Muscle layer of duodenum (tissue), 2 donors: ENCODE measurements around the gene CRB3.

Experiments used
- H3K27ac ChIP-seq: one replicate; pipeline ENCODE4 v1.7.0; 2013; ENCODE audit warnings: mild to moderate bottlenecking, low read length
- H3K27me3 ChIP-seq: one replicate; pipeline ENCODE4 v1.7.0; 2013; ENCODE audit warnings: low read depth, mild to moderate bottlenecking, control low read depth, low read length
- H3K36me3 ChIP-seq, 2 donors: one replicate each; pipeline ENCODE4 v1.7.0; 2013; ENCODE audit warnings: low read length in 2 of 2, control low read depth in 1 of 2, mild to moderate bottlenecking in 1 of 2; ENCODE audit not compliant: insufficient read depth in 2 of 2, control insufficient read depth in 1 of 2
- H3K4me1 ChIP-seq, 2 donors: one replicate each; pipeline ENCODE4 v1.7.0; 2013; ENCODE audit warnings: low read length in 2 of 2, mild to moderate bottlenecking in 2 of 2, control low read depth in 1 of 2, moderate library complexity in 1 of 2; ENCODE audit not compliant: insufficient read depth in 2 of 2, control insufficient read depth in 1 of 2
- H3K4me3 ChIP-seq, 2 donors: one replicate each; pipeline ENCODE4 v1.7.0; 2013; ENCODE audit warnings: low read length in 2 of 2, low read depth in 1 of 2, mild to moderate bottlenecking in 1 of 2
- H3K9me3 ChIP-seq, 2 donors: one replicate each; pipeline ENCODE4 v1.7.0; 2013; ENCODE audit warnings: low read length in 2 of 2, control low read depth in 1 of 2, mild to moderate bottlenecking in 1 of 2; ENCODE audit not compliant: control insufficient read depth in 1 of 2
- donor health status: healthy.

The CRB3 gene

GRCh38 chr19:6483235-6483634, 19.2 kb downstream of the CRB3 start:
- peaks cover 3% of the 10 kb centered on the region for H3K27me3 ChIP-seq
- no peak overlapping the region for H3K4me3 ChIP-seq
- no peaks in the 10 kb centered on the region for H3K4me1 ChIP-seq
- no peak overlapping the region for H3K27ac ChIP-seq
- H3K9me3 ChIP-seq = no peaks in the 10 kb centered on the region
- H3K36me3 ChIP-seq = no peaks in the 10 kb centered on the region

GRCh38 chr19:6484230-6484629, 20.2 kb downstream of the CRB3 start:
- peaks cover 3% of the 10 kb centered on the region for H3K27me3 ChIP-seq
- no peaks in the 10 kb centered on the region for H3K4me1 ChIP-seq
- H3K36me3 ChIP-seq = no peaks in the 10 kb centered on the region
- H3K4me3 ChIP-seq = no peak overlapping the region
- H3K9me3 ChIP-seq = no peaks in the 10 kb centered on the region
- no peak overlapping the region for H3K27ac ChIP-seq

GRCh38 chr19:6484831-6485230, 20.8 kb downstream of the CRB3 start:
- H3K4me3 ChIP-seq = no peak overlapping the region
- H3K27ac ChIP-seq = no peak overlapping the region
- no peaks in the 10 kb centered on the region for H3K4me1 ChIP-seq
- no peaks in the 10 kb centered on the region for H3K36me3 ChIP-seq
- H3K27me3 ChIP-seq = peaks cover 3% of the 10 kb centered on the region
- no peaks in the 10 kb centered on the region for H3K9me3 ChIP-seq

GRCh38 chr19:6489278-6490061, 25.4 kb downstream of the CRB3 start:
- H3K9me3 ChIP-seq = peaks cover 5 to 11% of the 10 kb centered on the region in 2 donors
- H3K4me3 ChIP-seq = no peak overlapping the region
- no peak overlapping the region for H3K27ac ChIP-seq
- no peaks in the 10 kb centered on the region for H3K36me3 ChIP-seq
- H3K4me1 ChIP-seq = no peaks in the 10 kb centered on the region
- H3K27me3 ChIP-seq = no peaks in the 10 kb centered on the region

GRCh38 chr19:6490134-6490533, 26.1 kb downstream of the CRB3 start:
- no peaks in the 10 kb centered on the region for H3K4me1 ChIP-seq
- no peaks in the 10 kb centered on the region for H3K27me3 ChIP-seq
- peaks cover 5 to 11% of the 10 kb centered on the region in 2 donors for H3K9me3 ChIP-seq
- no peak overlapping the region for H3K27ac ChIP-seq
- H3K36me3 ChIP-seq = no peaks in the 10 kb centered on the region
- no peak overlapping the region for H3K4me3 ChIP-seq

GRCh38 chr19:6491802-6492592, 27.9 kb downstream of the CRB3 start:
- Histone ChIP-seq H3K4me3 (no peak overlapping the region), H3K36me3 (no peaks in the 10 kb centered on the region), H3K4me1 (no peaks in the 10 kb centered on the region), H3K9me3 (peaks cover 5 to 11% of the 10 kb centered on the region in 2 donors), H3K27me3 (no peaks in the 10 kb centered on the region), H3K27ac (no peak overlapping the region)

- no peaks in the 10 kb centered on the region for H3K4me1 ChIP-seq
- H3K36me3 ChIP-seq = no peaks in the 10 kb centered on the region
- no peaks in the 10 kb centered on the region for H3K27me3 ChIP-seq
- H3K9me3 ChIP-seq = peaks cover 5 to 11% of the 10 kb centered on the region in 2 donors
- H3K27ac ChIP-seq = no peak overlapping the region
- H3K4me3 ChIP-seq = no peak overlapping the region
Measured at GRCh38 chr19:6494438-6495036, 30.5 kb downstream of the CRB3 start.

GRCh38 chr19:6495947-6496346, 31.9 kb downstream of the CRB3 start:
- Histone ChIP-seq H3K9me3 (peaks cover 5 to 11% of the 10 kb centered on the region in 2 donors), H3K27me3 (peaks cover 7% of the 10 kb centered on the region), H3K36me3 (no peaks in the 10 kb centered on the region), H3K27ac (no peak overlapping the region), H3K4me1 (no peaks in the 10 kb centered on the region), H3K4me3 (no peak overlapping the region)

- no peak overlapping the region for H3K4me3 ChIP-seq
- H3K36me3 ChIP-seq = no peaks in the 10 kb centered on the region
- no peaks in the 10 kb centered on the region for H3K9me3 ChIP-seq
- H3K27ac ChIP-seq = no peak overlapping the region
- peaks cover 0 to 14% of the 10 kb centered on the region in 2 donors for H3K4me1 ChIP-seq
- H3K27me3 ChIP-seq = peaks cover 20% of the 10 kb centered on the region
Measured at GRCh38 chr19:6498294-6499036, 34.4 kb downstream of the CRB3 start.

- peaks cover 0 to 14% of the 10 kb centered on the region in 2 donors for H3K4me1 ChIP-seq
- no peak overlapping the region for H3K27ac ChIP-seq
- H3K36me3 ChIP-seq = no peaks in the 10 kb centered on the region
- no peak overlapping the region for H3K4me3 ChIP-seq
- no peaks in the 10 kb centered on the region for H3K9me3 ChIP-seq
- H3K27me3 ChIP-seq = peaks cover 25% of the 10 kb centered on the region
Measured at GRCh38 chr19:6499052-6499790, 35.1 kb downstream of the CRB3 start.
